GM19467 (cell line): ENCODE measurements around the gene BCKDK.
"Not testable (repeated sequence)": the region's sequence is repeated elsewhere in the genome, so short reads cannot be mapped to it uniquely, and the experiment has no call there.

Source experiments
- ATAC-seq: cut with Tn5 transposase; IDR thresholded peaks from one replicate; pipeline ENCODE4 v1.9.1; 2021; ENCODE audit warnings: mild to moderate bottlenecking, moderate library complexity; ENCODE audit not compliant: unreplicated experiment

BCKDK gene

GRCh38 chr16:31120129-31120528, 11.9 kb downstream of the BCKDK start:
- ATAC-seq, result no peak

GRCh38 chr16:31125844-31126243, 17.7 kb downstream of the BCKDK start:
- no peak for ATAC-seq

- no peak for ATAC-seq
Observed at GRCh38 chr16:31127182-31127581, 19.0 kb downstream of the BCKDK start.

- no peak for ATAC-seq
Observed at GRCh38 chr16:31128711-31129567, 20.8 kb downstream of the BCKDK start.

- no peak for ATAC-seq
Observed at GRCh38 chr16:31129568-31130335, 21.6 kb downstream of the BCKDK start.

- no peak for ATAC-seq
Observed at GRCh38 chr16:31130336-31130891, 22.2 kb downstream of the BCKDK start.

GRCh38 chr16:31130899-31131298, 22.7 kb downstream of the BCKDK start:
- no peak for ATAC-seq

GRCh38 chr16:31131416-31131815, 23.2 kb downstream of the BCKDK start:
- ATAC-seq, result no peak

- ATAC-seq, result no peak
Observed at GRCh38 chr16:31131841-31132271, 23.7 kb downstream of the BCKDK start.

- ATAC-seq, result no peak
Observed at GRCh38 chr16:31132303-31132979, 24.3 kb downstream of the BCKDK start.

- ATAC-seq, result no peak
Observed at GRCh38 chr16:31133046-31133501, 24.9 kb downstream of the BCKDK start.

- ATAC-seq, result no peak
Observed at GRCh38 chr16:31134091-31134571, 25.9 kb downstream of the BCKDK start.

- ATAC-seq, result no peak
Observed at GRCh38 chr16:31134625-31135534, 26.7 kb downstream of the BCKDK start.

GRCh38 chr16:31135535-31136286, 27.5 kb downstream of the BCKDK start, which contains the start of gene PRSS8:
Gene PRSS8, minus strand, starts transcription at chr16:31135727. Its CDS starts 229 bp downstream, at chr16:31135498.
- ATAC-seq, result no peak

GRCh38 chr16:31136287-31136662, 28.1 kb downstream of the BCKDK start:
- no peak for ATAC-seq

- ATAC-seq, result not testable (repeated sequence)
Observed at GRCh38 chr16:31136822-31137499, 28.8 kb downstream of the BCKDK start.

GRCh38 chr16:31138621-31139578, 30.7 kb downstream of the BCKDK start:
- ATAC-seq, result no peak
